Sigmoid colon (tissue), 4 donors: ENCODE results near the gene ITGB5.

ENCODE experiments used
- CTCF ChIP-seq, 4 experiments: fragments of 450-650 bp in 3 of 4; fragments of 200-600 bp in 1 of 4; IDR thresholded peaks; one replicate each; pipeline ENCODE4 v1.5.1; 2016 to 2019; ENCODE audit warnings: antibody characterized with exemption in 4 of 4, mild to moderate bottlenecking in 3 of 4, moderate library complexity in 2 of 4
- POLR2A ChIP-seq, 2 donors: fragments of 450-650 bp; IDR thresholded peaks; one replicate each; pipeline ENCODE4 v1.6.1; 2016; ENCODE audit warnings: antibody characterized with exemption in 2 of 2, mild to moderate bottlenecking in 2 of 2, moderate library complexity in 2 of 2
- POLR2AphosphoS5 ChIP-seq, 4 donors: sonication (generic); formaldehyde crosslinking; IDR thresholded peaks; one replicate each; pipeline ENCODE4 v1.6.1; 2017; ENCODE audit warnings: antibody characterized with exemption in 4 of 4

- no peak for TF ChIP-seq POLR2A (IDR thresholded peaks at IDR 0.05)
- no peak for TF ChIP-seq POLR2AphosphoS5 (IDR thresholded peaks at IDR 0.05)
- no peak for TF ChIP-seq CTCF (IDR thresholded peaks at IDR 0.05)
Observed at GRCh38 chr3:124887932-124888298, 750 bp upstream of the ITGB5 start.
